Ishikawa (cell line): ENCODE data around the gene KBTBD12.

ENCODE experiments used
- CEBPB ChIP-seq: IDR thresholded peaks from 2 replicates; pipeline ENCODE4 v1.6.1; 2012
- CREB1 ChIP-seq: IDR thresholded peaks from 2 replicates; pipeline ENCODE4 v1.6.1; 2012; ENCODE audit warnings: low read depth
- EGR1 ChIP-seq: IDR thresholded peaks from 2 replicates; pipeline ENCODE4 v1.6.1; 2012
- EP300 ChIP-seq: IDR thresholded peaks from 2 replicates; pipeline ENCODE4 v1.6.1; 2012; ENCODE audit warnings: borderline replicate concordance
- FOXM1 ChIP-seq: IDR thresholded peaks from 2 replicates; pipeline ENCODE4 v1.6.1; 2012; ENCODE audit warnings: low read depth, borderline replicate concordance
- NFIC ChIP-seq: IDR thresholded peaks from 2 replicates; pipeline ENCODE4 v1.6.1; 2012
- RAD21 ChIP-seq: IDR thresholded peaks from 2 replicates; pipeline ENCODE4 v1.6.1; 2012; ENCODE audit warnings: low read depth
- TAF1 ChIP-seq: IDR thresholded peaks from 2 replicates; pipeline ENCODE4 v1.6.1; 2012; ENCODE audit warnings: low read depth, mild to moderate bottlenecking
- TCF12 ChIP-seq: IDR thresholded peaks from 2 replicates; pipeline ENCODE4 v1.6.1; 2012; ENCODE audit warnings: low read depth
- TEAD4 ChIP-seq: IDR thresholded peaks from 2 replicates; pipeline ENCODE4 v1.6.1; 2012
- YY1 ChIP-seq: IDR thresholded peaks from 2 replicates; pipeline ENCODE4 v1.6.1; 2012; ENCODE audit warnings: low read depth
- ZBTB7A ChIP-seq: IDR thresholded peaks from 2 replicates; pipeline ENCODE4 v1.6.1; 2012; ENCODE audit warnings: low read depth
- TF ChIP-seq, protein P1 (sequence below): IDR thresholded peaks from 2 replicates; pipeline ENCODE4 v1.6.1; 2012
- TF ChIP-seq, protein P2 (sequence below): IDR thresholded peaks from 2 replicates; pipeline ENCODE4 v1.6.1; 2012
- TF ChIP-seq, protein P3 (sequence below): IDR thresholded peaks from 2 replicates; pipeline ENCODE4 v1.6.1; 2012; ENCODE audit warnings: low read depth, mild to moderate bottlenecking

KBTBD12 gene

DNA sequence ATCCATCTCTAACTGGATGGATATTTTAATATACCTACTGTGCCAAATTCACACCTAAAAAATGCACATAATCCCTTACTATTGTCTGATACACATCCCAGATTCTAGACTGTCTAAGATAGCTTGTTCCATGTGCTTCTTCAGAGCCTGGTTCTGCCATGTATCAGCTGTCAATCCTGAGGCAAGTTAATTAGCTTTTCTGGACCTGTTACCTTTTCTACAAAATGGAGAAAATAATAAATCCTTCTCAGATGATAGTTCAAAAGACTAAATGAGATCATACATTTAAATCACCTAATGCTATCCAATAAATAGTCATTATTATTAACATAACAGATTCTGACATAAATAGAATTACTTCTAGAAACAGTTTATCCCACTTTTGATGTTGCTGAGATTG lies 66.1 kb downstream of the KBTBD12 start:
- no peak for TF ChIP-seq EGR1

DNA sequence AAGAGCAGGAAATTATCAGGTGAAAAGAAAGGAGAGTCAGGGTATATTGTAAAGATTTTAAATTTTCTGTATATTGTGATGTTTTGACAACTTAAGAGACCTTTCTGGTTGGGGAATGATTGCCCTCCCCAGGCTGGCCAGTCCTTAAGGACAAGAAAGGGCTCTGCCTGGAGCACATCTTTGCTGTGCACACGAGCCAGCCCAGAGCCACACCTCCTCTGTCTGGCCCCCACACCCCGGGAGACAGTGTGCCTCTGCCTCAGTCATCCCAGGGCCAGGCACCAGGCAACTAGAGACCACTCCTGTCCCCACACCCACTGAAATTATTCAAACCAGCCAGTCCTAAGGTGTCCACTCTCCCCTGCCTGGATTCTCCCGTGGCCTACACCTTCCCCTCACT lies 67.1 kb downstream of the KBTBD12 start:
- TF ChIP-seq, protein P1, sequence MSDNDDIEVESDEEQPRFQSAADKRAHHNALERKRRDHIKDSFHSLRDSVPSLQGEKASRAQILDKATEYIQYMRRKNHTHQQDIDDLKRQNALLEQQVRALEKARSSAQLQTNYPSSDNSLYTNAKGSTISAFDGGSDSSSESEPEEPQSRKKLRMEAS = no peak
- TF ChIP-seq EP300 = no peak
- no peak for TF ChIP-seq CREB1
- no peak for TF ChIP-seq NFIC
- TF ChIP-seq CEBPB = no peak
- TF ChIP-seq, protein P2, sequence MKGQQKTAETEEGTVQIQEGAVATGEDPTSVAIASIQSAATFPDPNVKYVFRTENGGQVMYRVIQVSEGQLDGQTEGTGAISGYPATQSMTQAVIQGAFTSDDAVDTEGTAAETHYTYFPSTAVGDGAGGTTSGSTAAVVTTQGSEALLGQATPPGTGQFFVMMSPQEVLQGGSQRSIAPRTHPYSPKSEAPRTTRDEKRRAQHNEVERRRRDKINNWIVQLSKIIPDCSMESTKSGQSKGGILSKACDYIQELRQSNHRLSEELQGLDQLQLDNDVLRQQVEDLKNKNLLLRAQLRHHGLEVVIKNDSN = no peak
- no peak for TF ChIP-seq ZBTB7A
- no peak for TF ChIP-seq TCF12
- no peak for TF ChIP-seq TAF1
- TF ChIP-seq, protein P3, sequence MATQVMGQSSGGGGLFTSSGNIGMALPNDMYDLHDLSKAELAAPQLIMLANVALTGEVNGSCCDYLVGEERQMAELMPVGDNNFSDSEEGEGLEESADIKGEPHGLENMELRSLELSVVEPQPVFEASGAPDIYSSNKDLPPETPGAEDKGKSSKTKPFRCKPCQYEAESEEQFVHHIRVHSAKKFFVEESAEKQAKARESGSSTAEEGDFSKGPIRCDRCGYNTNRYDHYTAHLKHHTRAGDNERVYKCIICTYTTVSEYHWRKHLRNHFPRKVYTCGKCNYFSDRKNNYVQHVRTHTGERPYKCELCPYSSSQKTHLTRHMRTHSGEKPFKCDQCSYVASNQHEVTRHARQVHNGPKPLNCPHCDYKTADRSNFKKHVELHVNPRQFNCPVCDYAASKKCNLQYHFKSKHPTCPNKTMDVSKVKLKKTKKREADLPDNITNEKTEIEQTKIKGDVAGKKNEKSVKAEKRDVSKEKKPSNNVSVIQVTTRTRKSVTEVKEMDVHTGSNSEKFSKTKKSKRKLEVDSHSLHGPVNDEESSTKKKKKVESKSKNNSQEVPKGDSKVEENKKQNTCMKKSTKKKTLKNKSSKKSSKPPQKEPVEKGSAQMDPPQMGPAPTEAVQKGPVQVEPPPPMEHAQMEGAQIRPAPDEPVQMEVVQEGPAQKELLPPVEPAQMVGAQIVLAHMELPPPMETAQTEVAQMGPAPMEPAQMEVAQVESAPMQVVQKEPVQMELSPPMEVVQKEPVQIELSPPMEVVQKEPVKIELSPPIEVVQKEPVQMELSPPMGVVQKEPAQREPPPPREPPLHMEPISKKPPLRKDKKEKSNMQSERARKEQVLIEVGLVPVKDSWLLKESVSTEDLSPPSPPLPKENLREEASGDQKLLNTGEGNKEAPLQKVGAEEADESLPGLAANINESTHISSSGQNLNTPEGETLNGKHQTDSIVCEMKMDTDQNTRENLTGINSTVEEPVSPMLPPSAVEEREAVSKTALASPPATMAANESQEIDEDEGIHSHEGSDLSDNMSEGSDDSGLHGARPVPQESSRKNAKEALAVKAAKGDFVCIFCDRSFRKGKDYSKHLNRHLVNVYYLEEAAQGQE = no peak
- TF ChIP-seq TEAD4 = no peak
- no peak for TF ChIP-seq FOXM1
- TF ChIP-seq YY1 = no peak
- no peak for TF ChIP-seq RAD21

DNA sequence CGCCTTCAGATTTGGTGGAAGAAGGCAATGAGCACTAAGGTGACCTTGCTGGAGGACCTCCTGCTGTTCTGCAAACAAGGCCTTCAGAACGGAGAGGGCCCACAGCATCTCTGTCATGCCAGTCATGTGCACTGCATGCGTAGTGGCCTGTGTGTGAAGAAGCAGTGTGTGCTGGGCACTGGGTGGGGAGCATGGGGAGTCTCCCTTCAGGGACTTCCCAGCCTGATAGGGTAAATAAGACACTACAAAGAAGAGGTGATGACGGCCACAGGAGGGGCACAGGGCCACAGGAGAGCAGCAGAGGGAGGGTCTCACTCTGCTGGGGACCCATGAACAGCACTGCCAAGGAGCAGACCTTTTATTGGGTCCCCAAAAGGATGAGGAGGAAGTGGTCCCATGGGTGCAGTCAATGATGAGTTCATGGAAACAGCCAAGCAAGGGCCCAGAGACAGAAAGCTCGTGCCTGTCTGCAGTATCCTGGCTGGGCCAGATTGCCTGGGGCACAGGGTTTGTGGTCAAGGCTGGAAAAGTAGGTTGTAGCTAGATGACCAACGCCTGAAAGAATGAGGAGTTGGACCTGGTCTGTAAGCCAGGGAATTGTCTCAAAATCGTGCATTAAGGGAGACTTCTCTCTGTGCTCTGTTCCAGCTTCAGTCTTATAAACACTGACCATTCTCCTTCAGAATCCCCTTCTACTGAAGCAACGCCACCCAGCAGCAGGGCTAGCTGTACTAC lies 69.4 kb downstream of the KBTBD12 start:
- no peak for TF ChIP-seq TCF12
- TF ChIP-seq, protein P1 = no peak
- no peak for TF ChIP-seq RAD21
- no peak for TF ChIP-seq NFIC
- TF ChIP-seq, protein P2 = no peak
- no peak for TF ChIP-seq TEAD4
- no peak for TF ChIP-seq FOXM1
- TF ChIP-seq YY1 = no peak
- no peak for TF ChIP-seq EGR1
- no peak for TF ChIP-seq ZBTB7A
- TF ChIP-seq CEBPB = no peak
- no peak for TF ChIP-seq CREB1

DNA sequence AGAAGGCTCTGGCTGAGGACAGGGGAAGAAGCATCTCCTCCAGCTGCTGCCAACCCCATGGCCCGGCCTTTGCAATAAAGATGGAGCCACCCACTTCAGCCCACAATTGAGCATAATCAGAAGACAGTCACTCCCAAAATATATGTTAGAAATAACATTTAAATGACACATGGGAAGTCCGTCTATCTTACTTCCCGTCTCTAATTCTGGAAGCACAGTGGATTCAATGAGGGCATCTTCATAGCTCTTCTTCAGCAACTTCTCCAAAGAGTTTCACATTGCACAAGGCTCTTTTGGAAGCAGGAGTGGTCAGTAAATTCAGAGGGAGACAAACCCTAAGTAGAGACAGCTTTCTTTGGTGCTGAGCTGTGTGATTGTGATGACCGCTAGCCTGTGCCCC lies 70.2 kb downstream of the KBTBD12 start:
- TF ChIP-seq EP300 (no peak), FOXM1 (no peak), YY1 (no peak), ZBTB7A (no peak), TEAD4 (no peak)
- TF ChIP-seq, protein P2 = no peak

DNA sequence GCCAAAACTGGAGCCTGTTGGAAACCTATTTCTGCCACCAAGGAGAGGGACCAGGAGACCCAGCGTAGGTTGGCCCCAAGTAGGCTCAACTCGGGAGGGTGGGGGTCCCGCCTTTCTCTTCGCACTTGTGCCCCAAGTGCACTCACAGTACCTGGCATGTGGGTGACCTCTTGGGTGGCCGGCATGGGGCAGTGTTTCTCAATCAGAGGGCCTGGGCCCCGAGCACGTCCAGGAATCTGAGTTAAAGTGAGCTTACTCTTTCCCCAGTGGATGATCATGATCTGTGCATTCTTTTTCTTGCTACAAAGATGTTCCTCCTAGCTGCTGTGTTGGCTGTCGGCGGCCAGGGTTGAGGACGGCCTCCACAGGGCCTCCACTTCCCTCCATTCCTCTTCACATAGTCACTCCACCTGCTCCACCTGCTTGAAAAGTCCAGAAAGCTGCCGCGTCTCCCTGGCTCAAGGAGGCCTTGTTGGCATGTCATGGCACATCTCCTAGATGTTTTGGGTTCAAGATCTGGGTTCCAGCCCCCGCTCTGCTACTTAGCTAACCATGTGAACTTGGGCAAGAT lies 70.7 kb downstream of the KBTBD12 start:
- TF ChIP-seq, protein P3 = no peak
- TF ChIP-seq, protein P1 = no peak
- TF ChIP-seq CEBPB (no peak), TAF1 (no peak), TCF12 (no peak), RAD21 (no peak), NFIC (no peak), CREB1 (no peak), FOXM1 (no peak), EGR1 (no peak)
- TF ChIP-seq, protein P2 = no peak
